IMR-90 (cell line): ENCODE measurements around the gene UBE2V1. TPM values are rescaled to one million over a fixed set of nuclear protein-coding genes. Genes with fewer than 3 reads are reported as not detected.
A peak's percentile ranks its signal among the peaks of the same experiment; 100 is the strongest.

Source experiments
- ATAC-seq: fragments of 200-7000 bp; cut with Tn5 transposase; 2 replicates; pipeline ENCODE4 v1.9.1; 2020; ENCODE audit warnings: low read depth, mild to moderate bottlenecking, moderate library complexity
- BruUV-seq: library from RNA; stranded (reverse); fragments of 400-500 nt; replicated peaks from 2 replicates; lab custom pipeline; 2021; lab: Mats Ljungman, UMichigan
- CTCF ChIA-PET: fragments of 300-600 bp; formaldehyde crosslinking; extraction: SDS; loops from one replicate; lab custom pipeline; 2021; ENCODE audit warnings: antibody characterized with exemption; lab: Yijun Ruan, JAX
- POLR2A ChIA-PET: fragments of 300-600 bp; sonication (Branson Sonifier 250); formaldehyde crosslinking; loops from one replicate; lab custom pipeline; 2022; ENCODE audit warnings: antibody characterized with exemption; ENCODE audit not compliant: unreplicated experiment; lab: Charles Lee
- DNase-seq: peaks from one replicate; pipeline ENCODE4 v3.0.0; 2013
- H2AFZ ChIP-seq: replicated peaks from 2 replicates; pipeline ENCODE3; 2013; ENCODE audit warnings: low read length, mild to moderate bottlenecking; ENCODE audit not compliant: poor library complexity
- H2AK5ac ChIP-seq: 2 replicates; pipeline ENCODE4 v1.6.1; 2013; ENCODE audit warnings: low read depth, low read length, inconsistent platforms
- H2AK9ac ChIP-seq: replicated peaks from 2 replicates; pipeline ENCODE3; 2013; ENCODE audit warnings: mild to moderate bottlenecking, low read depth, low read length, moderate library complexity; ENCODE audit not compliant: poor library complexity
- H2BK120ac ChIP-seq: 2 replicates; pipeline ENCODE4 v1.6.1; 2013; ENCODE audit warnings: low read depth, low read length, inconsistent platforms
- H2BK15ac ChIP-seq: 3 replicates; pipeline ENCODE4 v1.6.1; 2013; ENCODE audit warnings: low read depth, low read length, inconsistent platforms
- H2BK20ac ChIP-seq: 2 replicates; pipeline ENCODE4 v1.6.1; 2013; ENCODE audit warnings: low read depth, mild to moderate bottlenecking, inconsistent platforms, low read length, moderate library complexity
- H2BK5ac ChIP-seq: 2 replicates; pipeline ENCODE4 v1.6.1; 2013; ENCODE audit warnings: mild to moderate bottlenecking, low read depth, low read length, inconsistent platforms; ENCODE audit not compliant: poor library complexity, severe bottlenecking
- H3K14ac ChIP-seq: replicated peaks from 2 replicates; pipeline ENCODE4 v1.6.1; 2013; ENCODE audit warnings: low read depth, low read length, inconsistent platforms
- H3K18ac ChIP-seq: 2 replicates; pipeline ENCODE4 v1.6.1; 2013; ENCODE audit warnings: low read depth, low read length, control low read depth
- H3K23ac ChIP-seq: 2 replicates; pipeline ENCODE4 v1.6.1; 2013; ENCODE audit warnings: low read depth, low read length, inconsistent platforms
- H3K27ac ChIP-seq: 2 replicates; pipeline ENCODE4 v1.5.1; 2013; ENCODE audit warnings: mild to moderate bottlenecking, control low read depth, low read length; ENCODE audit not compliant: insufficient read depth
- H3K27me3 ChIP-seq: 2 replicates; pipeline ENCODE4 v1.6.1; 2013; ENCODE audit warnings: low read length; ENCODE audit not compliant: control insufficient read depth, insufficient read depth
- H3K36me3 ChIP-seq: 2 replicates; pipeline ENCODE4 v1.6.1; 2013; ENCODE audit warnings: low read length, mixed read lengths; ENCODE audit not compliant: control insufficient read depth, insufficient read depth
- H3K4ac ChIP-seq: 2 replicates; pipeline ENCODE4 v1.6.1; 2013; ENCODE audit warnings: low read depth, low read length, inconsistent platforms
- H3K4me1 ChIP-seq: 2 replicates; pipeline ENCODE4 v1.6.1; 2013; ENCODE audit warnings: low read length, mixed read lengths; ENCODE audit not compliant: control insufficient read depth, insufficient read depth
- H3K4me2 ChIP-seq: 2 replicates; pipeline ENCODE4 v1.6.1; 2013; ENCODE audit warnings: low read depth, mild to moderate bottlenecking, control low read depth, low read length, moderate library complexity
- H3K4me3 ChIP-seq: 2 replicates; pipeline ENCODE4 v1.5.1; 2013; ENCODE audit warnings: low read depth, mild to moderate bottlenecking, control low read depth, low read length, moderate library complexity; ENCODE audit not compliant: insufficient read depth
- H3K56ac ChIP-seq: 2 replicates; pipeline ENCODE4 v1.6.1; 2013; ENCODE audit warnings: low read length, inconsistent platforms; ENCODE audit not compliant: insufficient read depth; ENCODE audit errors: extremely low read depth
- H3K79me1 ChIP-seq, 2 experiments: 2 replicates each; pipeline ENCODE4 v1.6.1; 2013; ENCODE audit warnings: low read length in 2 of 2, inconsistent platforms in 1 of 2, low read depth in 1 of 2
- H3K9ac ChIP-seq: 2 replicates; pipeline ENCODE4 v1.6.1; 2013; ENCODE audit warnings: low read depth, low read length, control low read depth
- H3K9me1 ChIP-seq: 2 replicates; pipeline ENCODE4 v1.6.1; 2013; ENCODE audit warnings: low read length, inconsistent platforms; ENCODE audit not compliant: insufficient read depth
- H3K9me3 ChIP-seq: 2 replicates; pipeline ENCODE4 v1.6.1; 2013; ENCODE audit warnings: low read length; ENCODE audit not compliant: control insufficient read depth, insufficient read depth
- H4K20me1 ChIP-seq: 2 replicates; pipeline ENCODE4 v1.6.1; 2013; ENCODE audit warnings: low read length, inconsistent platforms; ENCODE audit not compliant: insufficient read depth
- H4K5ac ChIP-seq: 2 replicates; pipeline ENCODE4 v1.6.1; 2013; ENCODE audit warnings: mild to moderate bottlenecking, low read depth, low read length, control low read depth
- H4K8ac ChIP-seq, 2 experiments: 2 replicates each; pipeline ENCODE4 v1.6.1; 2013; ENCODE audit warnings: low read depth in 2 of 2, low read length in 2 of 2, control low read depth in 1 of 2, inconsistent platforms in 1 of 2
- H4K91ac ChIP-seq: 2 replicates; pipeline ENCODE4 v1.6.1; 2013; ENCODE audit warnings: low read depth, low read length, inconsistent platforms; ENCODE audit not compliant: insufficient read depth
- CHD1 ChIP-seq: IDR thresholded peaks from 2 replicates; pipeline ENCODE4 v1.6.1; 2012; ENCODE audit warnings: low read depth, low read length, improper control_type of control experiment
- CTCF ChIP-seq: conservative IDR thresholded peaks from 2 replicates; pipeline ENCODE4 v1.5.1; 2012; ENCODE audit warnings: mild to moderate bottlenecking, low read depth, low read length, improper control_type of control experiment
- MAFK ChIP-seq: IDR thresholded peaks from 2 replicates; pipeline ENCODE4 v1.6.1; 2012; ENCODE audit warnings: low read depth, low read length, improper control_type of control experiment
- MAZ ChIP-seq: IDR thresholded peaks from 2 replicates; pipeline ENCODE4 v1.6.1; 2012; ENCODE audit warnings: low read depth, mild to moderate bottlenecking, low read length, improper control_type of control experiment, moderate library complexity, borderline replicate concordance
- RAD21 ChIP-seq: IDR thresholded peaks from 2 replicates; pipeline ENCODE4 v1.6.1; 2012; ENCODE audit warnings: low read length, improper control_type of control experiment
- RCOR1 ChIP-seq: IDR thresholded peaks from 2 replicates; pipeline ENCODE4 v1.6.1; 2012; ENCODE audit warnings: mild to moderate bottlenecking, low read length, improper control_type of control experiment; ENCODE audit not compliant: insufficient replicate concordance
- SMC3 ChIP-seq: fragments of 150-350 bp; IDR thresholded peaks from 2 replicates; pipeline ENCODE4 v1.6.1; 2016; ENCODE audit warnings: low read depth, mild to moderate bottlenecking, antibody characterized with exemption, low read length, moderate library complexity
- WGBS, 2 experiments: methylation state at CpG; one replicate each; pipeline versions ENCODE4 v1.1.5 to v1.1.7; 2013; ENCODE audit warnings: missing lambda C conversion rate in 2 of 2; ENCODE audit not compliant: insufficient read length in 1 of 2; ENCODE audit errors: extremely low coverage in 2 of 2; 5-methylcytosine and 5-hydroxymethylcytosine counted together
- dilution Hi-C: fragments of 300-500 bp; cut with HindIII; formaldehyde crosslinking; loops from one replicate; pipeline ENCODE4 v1.14.3; 2018; ENCODE audit warnings: low sequenced_read_pairs; ENCODE audit not compliant: unreplicated experiment
- in situ Hi-C: fragments of 300-500 bp; cut with MboI; formaldehyde crosslinking; loops from 3 replicates; pipeline ENCODE4 v1.14.3; 2019; ENCODE audit warnings: low sequenced_read_pairs, inconsistent platforms, mixed read lengths
- intact Hi-C: fragments of 100-400 bp; cut with micrococcal nuclease; formaldehyde crosslinking; loops from 2 replicates; pipeline ENCODE4 v1.10.0; 2022
- polyA plus RNA-seq, 3 experiments: library from polyadenylated mRNA; depleted of rRNA; stranded (reverse); fragments of >200 nt; gene quantifications; 2 replicates each; pipeline ENCODE4 v1.2.3, GENCODE V29; 2012; ENCODE audit warnings: low replicate concordance in 1 of 3
- total RNA-seq: library from RNA; depleted of rRNA; stranded (reverse); fragments of >200 nt; gene quantifications from 2 replicates; pipeline ENCODE4 v1.2.3, GENCODE V29; 2012

The UBE2V1 gene
- total and polyA plus RNA-seq, 2 of the 4 experiments (the other 2 are of a cell fraction), result 20.1 to 138 TPM

GRCh38 chr20:50120935-50121693 lies 8.2 kb upstream of the UBE2V1 start:
- Histone ChIP-seq H3K18ac (no peak overlapping the region), H3K4me3 (no peak overlapping the region), H2BK120ac (no peak overlapping the region), H2BK5ac (no peak overlapping the region), H4K5ac (no peak overlapping the region), H2BK20ac (no peak overlapping the region), H3K4me2 (no peak overlapping the region), H2AFZ (peak overlapping the region; percentile 33), H3K9ac (no peak overlapping the region), H3K23ac (no peak overlapping the region), H3K79me1 (peaks cover 0 to 27% of the 10 kb centered on the region in 2 experiments; a peak in 2 of 4 replicates), H3K27ac (no peak overlapping the region), H2AK5ac (peak overlapping the region; percentile 36; the same call in 1 of the 2 replicates), H4K91ac (no peak overlapping the region; the same call in 1 of the 2 replicates), H2BK15ac (no peak overlapping the region), H3K9me1 (peaks cover 6% of the 10 kb centered on the region), H3K56ac (no peak overlapping the region), H4K8ac (no peak overlapping the region), H3K4me1 (peaks cover 5% of the 10 kb centered on the region), H3K36me3 (peaks cover 22% of the 10 kb centered on the region), H2AK9ac (no peak overlapping the region), H3K9me3 (no peaks in the 10 kb centered on the region), H3K27me3 (no peaks in the 10 kb centered on the region), H3K4ac (no peak overlapping the region), H4K20me1 (0 out of 2 replicates have a peak, but pooled peaks cover 4% of the 10 kb centered on the region), H3K14ac (no peak overlapping the region)
- TF ChIP-seq MAZ, result no peak
- TF ChIP-seq CHD1, result no peak
- TF ChIP-seq RCOR1, result no peak
- TF ChIP-seq SMC3, result peak; percentile 87
- TF ChIP-seq RAD21, result peak; percentile 88
- TF ChIP-seq CTCF, result peak; percentile 69
- no peak for TF ChIP-seq MAFK
- dilution Hi-C loops (no loop called here), in situ Hi-C loops (no loop called here), intact Hi-C loops (loop anchor here (1.0 kb wide), 1 partner anchor 48 kb away; no protein-coding TSS in a partner anchor)
- ChIA-PET POLR2A (no interaction called here), CTCF (interaction anchor here (0.6 to 2.7 kb wide), 7 partner anchors 18 to 140 kb away, joined by 3 to 19 read pairs (median 6); no protein-coding TSS in a partner anchor)
- 25% methylated on average over 4 of the region's 9 CpGs; no CpG with 5 or more reads in 1 of the 2 experiments for WGBS, 2 experiments
- BruUV-seq, result no TSS peak
- ATAC-seq (peak; percentile 74), DNase-seq (peak; percentile 65)
